ENCODE data around the gene SKAP1. TPM values are rescaled to one million over a fixed set of nuclear protein-coding genes. Genes with fewer than 3 reads are reported as not detected.

The SKAP1 gene
- polyA plus RNA-seq, 3 donors = 0.13 to 1.0 (median 0.52) TPM

GRCh38 chr17:48213797-48214196 lies 216.2 kb downstream of the SKAP1 start:
- Mint-ChIP-seq H3K27me3 (ENCODE audit: low read depth in 3 of 3) (peaks cover 0 to 9% (median 4%) of the 10 kb centered on the region in 3 donors), H3K4me3 (no peak overlapping the region), H3K4me1 (no peaks in the 10 kb centered on the region), H3K36me3 (no peaks in the 10 kb centered on the region), H3K9me3 (no peaks in the 10 kb centered on the region), H3K27ac (no peak overlapping the region)
- H3K4me1 ChIP-seq (ENCODE audit: control insufficient read depth in 1 of 2, insufficient read depth in 2 of 2, low read length in 2 of 2) = no peaks in the 10 kb centered on the region
- no peak overlapping the region for H3K4me2 ChIP-seq (replicated peaks; ENCODE audit: extremely low read depth, low read length, poor library complexity, severe bottlenecking)
- H3K9ac ChIP-seq (ENCODE audit: insufficient read depth, low read length, poor library complexity, severe bottlenecking) = no peak overlapping the region
- H2AFZ ChIP-seq (ENCODE audit: insufficient read depth, low read depth, low read length, poor library complexity, severe bottlenecking) = no peak overlapping the region
- no CpG with 5 or more reads among the region's 2 CpGs for WGBS (ENCODE audit: insufficient coverage)
- H3K36me3 ChIP-seq (replicated peaks in 1 of 2; ENCODE audit: control insufficient read depth in 1 of 2, insufficient read depth in 2 of 2, low read length in 2 of 2) = no peaks in the 10 kb centered on the region
- no peaks in the 10 kb centered on the region for H3K27me3 ChIP-seq (ENCODE audit: control insufficient read depth in 2 of 2, insufficient read depth in 2 of 2, low read length in 2 of 2)
- H3K4me3 ChIP-seq (replicated peaks in 1 of 3; ENCODE audit: low read depth in 2 of 3, low read length in 3 of 3) = no peak overlapping the region
- no peaks in the 10 kb centered on the region for H4K20me1 ChIP-seq (ENCODE audit: insufficient read depth, low read length)
- intact Hi-C loops (cut with micrococcal nuclease) = no loop called here
- TF ChIP-seq CTCF (IDR thresholded peaks at IDR 0.05) = no peak
- DNase-seq = no peak
- no peak overlapping the region for H3K27ac ChIP-seq (ENCODE audit: low read depth in 1 of 2, low read length in 2 of 2)
- no peaks in the 10 kb centered on the region for H3K79me2 ChIP-seq (ENCODE audit: insufficient read depth, low read length)
- no peaks in the 10 kb centered on the region for H3K9me3 ChIP-seq (replicated peaks in 1 of 2; ENCODE audit: control insufficient read depth in 1 of 2, insufficient read depth in 1 of 2, low read length in 2 of 2)

- no peaks in the 10 kb centered on the region for H3K36me3 Mint-ChIP-seq
- Histone ChIP-seq H2AFZ (ENCODE audit: insufficient read depth, low read depth, low read length, poor library complexity, severe bottlenecking) (no peak overlapping the region), H4K20me1 (ENCODE audit: insufficient read depth, low read length) (no peaks in the 10 kb centered on the region), H3K4me1 (ENCODE audit: control insufficient read depth in 1 of 2, insufficient read depth in 2 of 2, low read length in 2 of 2) (no peaks in the 10 kb centered on the region), H3K9me3 (replicated peaks in 1 of 2; ENCODE audit: control insufficient read depth in 1 of 2, insufficient read depth in 1 of 2, low read length in 2 of 2) (no peaks in the 10 kb centered on the region), H3K36me3 (replicated peaks in 1 of 2; ENCODE audit: control insufficient read depth in 1 of 2, insufficient read depth in 2 of 2, low read length in 2 of 2) (no peaks in the 10 kb centered on the region), H3K4me3 (replicated peaks in 1 of 3; ENCODE audit: low read depth in 2 of 3, low read length in 3 of 3) (no peak overlapping the region), H3K27me3 (ENCODE audit: control insufficient read depth in 2 of 2, insufficient read depth in 2 of 2, low read length in 2 of 2) (no peaks in the 10 kb centered on the region), H3K27ac (ENCODE audit: low read depth in 1 of 2, low read length in 2 of 2) (no peak overlapping the region), H3K4me2 (replicated peaks; ENCODE audit: extremely low read depth, low read length, poor library complexity, severe bottlenecking) (no peak overlapping the region), H3K79me2 (ENCODE audit: insufficient read depth, low read length) (no peaks in the 10 kb centered on the region), H3K9ac (ENCODE audit: insufficient read depth, low read length, poor library complexity, severe bottlenecking) (peak overlapping the region; percentile 11)
- no peaks in the 10 kb centered on the region for H3K4me1 Mint-ChIP-seq
- intact Hi-C loops (cut with micrococcal nuclease) = no loop called here
- no peak overlapping the region for H3K27ac Mint-ChIP-seq
- WGBS (ENCODE audit: insufficient coverage) = 80% methylated on average over 1 of the region's 4 CpGs
- no peaks in the 10 kb centered on the region for H3K9me3 Mint-ChIP-seq
- no peak overlapping the region for H3K4me3 Mint-ChIP-seq
- H3K27me3 Mint-ChIP-seq (ENCODE audit: low read depth in 3 of 3) = peaks cover 0 to 11% (median 4%) of the 10 kb centered on the region in 3 donors
- TF ChIP-seq CTCF (IDR thresholded peaks at IDR 0.05) = no peak
- DNase-seq = no peak
Measured at GRCh38 chr17:48211787-48212186, 218.2 kb downstream of the SKAP1 start.
